ENCODE measurements around the gene PPIG.

The PPIG gene

GRCh38 chr2:169661265-169661664 lies 77.1 kb downstream of the PPIG start:
- TF ChIP-seq CTCF (IDR thresholded peaks at IDR 0.05; ENCODE audit: low read depth, low read length): no peak
- Histone ChIP-seq H3K27ac (no peak overlapping the region), H3K27me3 (ENCODE audit: insufficient read depth, low read depth, severe bottlenecking) (no peaks in the 10 kb centered on the region), H3K36me3 (no peaks in the 10 kb centered on the region), H3K4me3 (ENCODE audit: low read depth, low read length) (no peak overlapping the region), H3K9me3 (ENCODE audit: severe bottlenecking) (no peaks in the 10 kb centered on the region)
- peak; percentile 13 for DNase-seq

- no peak for TF ChIP-seq CTCF (IDR thresholded peaks at IDR 0.05; ENCODE audit: low read depth, low read length)
- no peaks in the 10 kb centered on the region for H3K36me3 ChIP-seq
- no peak overlapping the region for H3K27ac ChIP-seq
- no peak overlapping the region for H3K4me3 ChIP-seq (ENCODE audit: low read depth, low read length)
- H3K9me3 ChIP-seq (ENCODE audit: severe bottlenecking): no peaks in the 10 kb centered on the region
- no peaks in the 10 kb centered on the region for H3K27me3 ChIP-seq (ENCODE audit: insufficient read depth, low read depth, severe bottlenecking)
- no peak for DNase-seq
Observed at GRCh38 chr2:169662744-169663143, 78.6 kb downstream of the PPIG start.

- no peak for TF ChIP-seq CTCF (IDR thresholded peaks at IDR 0.05; ENCODE audit: low read depth, low read length)
- no peaks in the 10 kb centered on the region for H3K9me3 ChIP-seq (ENCODE audit: severe bottlenecking)
- H3K27ac ChIP-seq: no peak overlapping the region
- no peak overlapping the region for H3K4me3 ChIP-seq (ENCODE audit: low read depth, low read length)
- H3K27me3 ChIP-seq (ENCODE audit: insufficient read depth, low read depth, severe bottlenecking): no peaks in the 10 kb centered on the region
- H3K36me3 ChIP-seq: no peaks in the 10 kb centered on the region
- no peak for DNase-seq
Observed at GRCh38 chr2:169663247-169663646, 79.1 kb downstream of the PPIG start.

- Histone ChIP-seq H3K4me3 (ENCODE audit: low read depth, low read length) (no peak overlapping the region), H3K36me3 (no peaks in the 10 kb centered on the region), H3K9me3 (ENCODE audit: severe bottlenecking) (no peaks in the 10 kb centered on the region), H3K27me3 (ENCODE audit: insufficient read depth, low read depth, severe bottlenecking) (no peaks in the 10 kb centered on the region), H3K27ac (no peak overlapping the region)
- no peak for DNase-seq
- TF ChIP-seq CTCF (IDR thresholded peaks at IDR 0.05; ENCODE audit: low read depth, low read length): no peak
Observed at GRCh38 chr2:169664600-169664977, 80.4 kb downstream of the PPIG start.

GRCh38 chr2:169664978-169665930 lies 81.1 kb downstream of the PPIG start:
- DNase-seq: no peak
- H3K4me3 ChIP-seq (ENCODE audit: low read depth, low read length): no peak overlapping the region
- H3K27ac ChIP-seq: no peak overlapping the region

More at GRCh38 chr2:169664978-169665930, 81.1 kb downstream of the PPIG start:
- Histone ChIP-seq H3K36me3 (no peaks in the 10 kb centered on the region), H3K9me3 (ENCODE audit: severe bottlenecking) (no peaks in the 10 kb centered on the region), H3K27me3 (ENCODE audit: insufficient read depth, low read depth, severe bottlenecking) (no peaks in the 10 kb centered on the region)
- no peak for TF ChIP-seq CTCF (IDR thresholded peaks at IDR 0.05; ENCODE audit: low read depth, low read length)

Measured in WERI-Rb-1 (cell line).